ENCODE results near the gene BMERB1. TPM values are rescaled to one million over a fixed set of nuclear protein-coding genes. Genes with fewer than 3 reads are reported as not detected.

BMERB1 gene
- total RNA-seq, 1 donor from 2014 or later: 75.3 TPM

DNA sequence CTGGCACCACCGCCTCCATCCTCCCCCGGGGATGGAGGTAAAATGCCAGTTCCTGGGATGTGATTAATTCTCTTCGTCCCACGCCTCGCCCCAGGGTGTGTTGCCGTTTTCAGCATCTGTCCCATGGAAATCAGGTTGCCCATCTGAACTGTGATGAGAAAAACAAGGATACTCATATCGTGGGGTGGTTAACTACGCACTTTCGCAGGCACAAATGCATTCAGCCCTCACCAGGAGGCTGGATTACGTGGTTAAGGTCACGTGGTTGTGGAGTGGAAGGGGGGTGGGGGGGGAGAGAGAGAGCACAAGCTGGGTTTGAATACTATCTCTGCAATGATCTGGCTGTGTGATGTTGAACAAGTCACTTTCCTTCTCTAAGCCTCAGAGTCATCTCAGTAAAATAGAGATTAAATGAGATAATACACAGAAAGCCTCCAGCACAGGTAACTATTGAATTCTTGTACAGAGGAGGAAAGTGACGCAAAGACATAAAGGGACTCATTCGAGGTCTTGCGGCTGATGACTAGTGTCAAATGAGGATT lies 74.7 kb downstream of the BMERB1 start:
- Histone ChIP-seq H3K9me3 (replicated peaks) (no peaks in the 10 kb centered on the region), H3K4me3 (no peak overlapping the region), H3K27ac (replicated peaks) (no peak overlapping the region), H3K4me1 (peaks cover 14% of the 10 kb centered on the region), H3K36me3 (no peaks in the 10 kb centered on the region), H3K27me3 (ENCODE audit: low read depth) (no peaks in the 10 kb centered on the region)
- TF ChIP-seq, protein P1, sequence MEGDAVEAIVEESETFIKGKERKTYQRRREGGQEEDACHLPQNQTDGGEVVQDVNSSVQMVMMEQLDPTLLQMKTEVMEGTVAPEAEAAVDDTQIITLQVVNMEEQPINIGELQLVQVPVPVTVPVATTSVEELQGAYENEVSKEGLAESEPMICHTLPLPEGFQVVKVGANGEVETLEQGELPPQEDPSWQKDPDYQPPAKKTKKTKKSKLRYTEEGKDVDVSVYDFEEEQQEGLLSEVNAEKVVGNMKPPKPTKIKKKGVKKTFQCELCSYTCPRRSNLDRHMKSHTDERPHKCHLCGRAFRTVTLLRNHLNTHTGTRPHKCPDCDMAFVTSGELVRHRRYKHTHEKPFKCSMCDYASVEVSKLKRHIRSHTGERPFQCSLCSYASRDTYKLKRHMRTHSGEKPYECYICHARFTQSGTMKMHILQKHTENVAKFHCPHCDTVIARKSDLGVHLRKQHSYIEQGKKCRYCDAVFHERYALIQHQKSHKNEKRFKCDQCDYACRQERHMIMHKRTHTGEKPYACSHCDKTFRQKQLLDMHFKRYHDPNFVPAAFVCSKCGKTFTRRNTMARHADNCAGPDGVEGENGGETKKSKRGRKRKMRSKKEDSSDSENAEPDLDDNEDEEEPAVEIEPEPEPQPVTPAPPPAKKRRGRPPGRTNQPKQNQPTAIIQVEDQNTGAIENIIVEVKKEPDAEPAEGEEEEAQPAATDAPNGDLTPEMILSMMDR (IDR thresholded peaks at IDR 0.05; ENCODE audit: borderline replicate concordance): no peak
- intact Hi-C loops (cut with micrococcal nuclease): no loop called here
- DNase-seq: no peak

DNA sequence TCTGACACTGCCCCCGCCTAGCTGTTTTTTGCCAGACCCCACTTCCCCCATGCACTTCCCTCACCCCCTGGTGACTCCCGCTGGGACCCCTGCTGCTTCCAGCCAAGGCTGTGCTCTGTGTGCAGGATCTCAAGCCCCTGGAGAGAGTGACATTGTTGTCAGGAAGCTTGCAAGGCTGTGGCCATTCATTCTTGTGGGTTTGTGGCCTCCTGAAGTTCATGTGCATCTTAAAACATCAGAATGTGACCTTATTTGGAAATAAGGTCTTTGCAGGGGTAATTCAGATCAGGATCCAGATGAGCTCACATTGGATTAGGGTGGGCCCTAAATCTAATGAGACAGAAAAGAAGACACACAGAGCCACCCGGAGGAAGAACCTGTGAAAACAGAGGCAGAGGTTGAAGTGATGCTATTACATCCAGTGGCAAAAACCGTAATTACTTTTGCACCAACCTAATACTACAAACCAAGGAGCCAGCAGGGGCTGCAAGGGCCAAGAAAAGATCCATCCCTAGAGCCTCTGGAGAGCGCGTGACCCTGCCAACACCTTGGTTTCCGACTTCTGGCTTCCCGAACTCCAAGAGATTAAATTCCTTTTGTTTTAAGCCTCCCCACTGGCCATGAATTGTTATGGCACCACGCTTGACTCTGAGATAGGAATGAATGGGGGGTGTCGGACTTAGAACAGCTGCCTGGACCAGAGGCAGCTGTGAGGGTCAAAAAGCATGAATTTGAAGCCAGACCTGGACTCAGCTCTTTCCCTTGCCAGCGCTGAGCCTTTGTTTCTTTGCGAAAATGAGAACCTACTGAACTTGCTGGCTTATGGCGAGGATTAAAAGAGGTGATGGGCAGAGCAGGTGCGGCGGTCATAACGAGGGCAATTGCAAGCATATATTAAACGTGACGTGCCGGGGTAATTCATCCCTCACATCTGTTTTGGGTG lies 75.5 kb downstream of the BMERB1 start:
- no peak for DNase-seq
- no peak overlapping the region for H3K27ac ChIP-seq (replicated peaks)
- no peaks in the 10 kb centered on the region for H3K36me3 ChIP-seq
- TF ChIP-seq, protein P1 (IDR thresholded peaks at IDR 0.05; ENCODE audit: borderline replicate concordance): no peak
- no peaks in the 10 kb centered on the region for H3K9me3 ChIP-seq (replicated peaks)
- H3K27me3 ChIP-seq (ENCODE audit: low read depth): no peaks in the 10 kb centered on the region
- peaks cover 14% of the 10 kb centered on the region for H3K4me1 ChIP-seq
- no peak overlapping the region for H3K4me3 ChIP-seq
- intact Hi-C loops (cut with micrococcal nuclease): no loop called here

DNA sequence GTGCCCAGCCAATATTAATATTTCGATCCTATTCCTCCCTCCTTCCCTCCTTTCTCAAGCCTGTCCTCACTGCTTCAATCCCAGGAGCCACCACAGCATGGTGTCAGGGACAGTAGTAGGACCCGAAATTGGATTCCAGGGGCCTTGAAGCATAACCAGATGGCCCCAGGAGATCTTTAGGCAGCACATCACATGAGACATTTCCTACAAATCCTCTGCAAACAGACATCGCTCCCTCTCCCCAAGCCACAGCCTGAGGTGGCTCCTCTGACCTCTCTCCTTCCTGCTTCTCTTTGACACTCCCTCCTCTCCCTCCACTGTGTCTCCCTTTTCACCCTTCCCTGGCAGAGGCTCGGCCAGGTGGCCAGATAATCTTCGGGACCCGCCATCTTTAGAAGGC lies 76.6 kb downstream of the BMERB1 start:
- H3K36me3 ChIP-seq: peaks cover 6% of the 10 kb centered on the region
- H3K27me3 ChIP-seq (ENCODE audit: low read depth): no peaks in the 10 kb centered on the region
- peaks cover 14% of the 10 kb centered on the region for H3K4me1 ChIP-seq
- H3K27ac ChIP-seq (replicated peaks): no peak overlapping the region
- DNase-seq: no peak
- TF ChIP-seq, protein P1 (IDR thresholded peaks at IDR 0.05; ENCODE audit: borderline replicate concordance): no peak
- no peaks in the 10 kb centered on the region for H3K9me3 ChIP-seq (replicated peaks)
- intact Hi-C loops (cut with micrococcal nuclease): no loop called here
- no peak overlapping the region for H3K4me3 ChIP-seq

DNA sequence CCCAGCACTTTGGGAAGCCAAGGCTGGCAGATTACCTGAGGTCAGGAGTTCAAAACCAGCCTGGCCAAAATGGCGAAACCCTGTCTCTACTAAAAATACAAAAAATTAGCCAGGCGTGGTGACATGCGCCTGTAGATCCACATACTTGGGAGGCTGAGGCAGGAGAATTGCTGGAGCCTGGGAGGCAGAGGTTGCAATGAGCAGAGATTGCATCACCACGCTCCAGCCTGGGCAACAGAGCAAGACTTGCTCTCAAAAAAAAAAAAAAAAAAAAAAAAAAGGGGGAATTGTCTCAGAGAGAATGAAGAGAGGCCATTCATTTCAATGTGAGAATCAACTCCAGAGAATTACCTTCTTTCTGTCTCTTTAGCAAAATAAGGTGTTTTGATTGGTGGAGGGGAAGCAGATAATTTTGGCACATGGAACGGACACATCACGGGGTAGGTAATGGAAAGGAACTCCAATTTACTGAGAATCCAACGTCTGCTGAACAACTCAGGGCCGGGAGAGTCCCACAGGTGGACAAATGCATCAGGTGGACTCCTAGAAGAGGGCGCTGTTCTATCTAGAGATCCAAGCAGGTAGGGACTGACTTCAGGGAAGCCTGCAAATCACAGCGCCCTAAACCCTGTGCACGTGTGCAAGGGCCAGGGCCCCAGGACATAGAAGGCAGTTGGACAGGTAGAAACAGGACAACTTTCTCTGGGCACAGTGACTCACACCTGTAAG lies 77.5 kb downstream of the BMERB1 start:
- Histone ChIP-seq H3K4me3 (no peak overlapping the region), H3K27me3 (ENCODE audit: low read depth) (no peaks in the 10 kb centered on the region), H3K27ac (replicated peaks) (no peak overlapping the region), H3K36me3 (peaks cover 16% of the 10 kb centered on the region), H3K9me3 (replicated peaks) (no peaks in the 10 kb centered on the region), H3K4me1 (peaks cover 9% of the 10 kb centered on the region)
- intact Hi-C loops (cut with micrococcal nuclease): no loop called here
- TF ChIP-seq, protein P1 (IDR thresholded peaks at IDR 0.05; ENCODE audit: borderline replicate concordance): no peak
- DNase-seq: no peak

DNA sequence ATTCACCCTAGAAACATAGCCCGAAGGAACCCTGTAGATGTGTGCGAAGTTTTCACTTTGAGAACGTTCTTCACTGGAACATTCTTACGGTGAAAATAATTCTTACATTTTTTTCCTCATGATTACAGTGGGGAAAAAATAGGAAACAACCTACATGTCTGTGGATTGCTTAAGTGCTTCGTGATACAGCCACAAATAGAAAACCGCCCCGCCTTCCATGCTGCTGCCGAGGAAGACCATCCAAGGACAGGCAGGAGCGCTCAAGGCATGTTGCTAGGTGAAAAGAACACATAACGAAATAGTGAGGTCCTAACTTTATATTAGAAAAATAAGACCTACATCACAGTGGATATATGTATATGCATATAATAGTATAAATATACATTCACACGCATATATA lies 78.8 kb downstream of the BMERB1 start:
- TF ChIP-seq, protein P1 (IDR thresholded peaks at IDR 0.05; ENCODE audit: borderline replicate concordance): no peak
- Histone ChIP-seq H3K4me3 (no peak overlapping the region), H3K36me3 (peaks cover 20% of the 10 kb centered on the region), H3K9me3 (replicated peaks) (no peaks in the 10 kb centered on the region), H3K4me1 (peaks cover 3% of the 10 kb centered on the region), H3K27ac (replicated peaks) (no peak overlapping the region), H3K27me3 (ENCODE audit: low read depth) (no peaks in the 10 kb centered on the region)
- DNase-seq: no peak
- intact Hi-C loops (cut with micrococcal nuclease): no loop called here
